ENCODE results near the gene CADM4.

GRCh38 chr19:43596842-43597461 lies 42.7 kb downstream of the CADM4 start:
- TF ChIP-seq, protein P1, sequence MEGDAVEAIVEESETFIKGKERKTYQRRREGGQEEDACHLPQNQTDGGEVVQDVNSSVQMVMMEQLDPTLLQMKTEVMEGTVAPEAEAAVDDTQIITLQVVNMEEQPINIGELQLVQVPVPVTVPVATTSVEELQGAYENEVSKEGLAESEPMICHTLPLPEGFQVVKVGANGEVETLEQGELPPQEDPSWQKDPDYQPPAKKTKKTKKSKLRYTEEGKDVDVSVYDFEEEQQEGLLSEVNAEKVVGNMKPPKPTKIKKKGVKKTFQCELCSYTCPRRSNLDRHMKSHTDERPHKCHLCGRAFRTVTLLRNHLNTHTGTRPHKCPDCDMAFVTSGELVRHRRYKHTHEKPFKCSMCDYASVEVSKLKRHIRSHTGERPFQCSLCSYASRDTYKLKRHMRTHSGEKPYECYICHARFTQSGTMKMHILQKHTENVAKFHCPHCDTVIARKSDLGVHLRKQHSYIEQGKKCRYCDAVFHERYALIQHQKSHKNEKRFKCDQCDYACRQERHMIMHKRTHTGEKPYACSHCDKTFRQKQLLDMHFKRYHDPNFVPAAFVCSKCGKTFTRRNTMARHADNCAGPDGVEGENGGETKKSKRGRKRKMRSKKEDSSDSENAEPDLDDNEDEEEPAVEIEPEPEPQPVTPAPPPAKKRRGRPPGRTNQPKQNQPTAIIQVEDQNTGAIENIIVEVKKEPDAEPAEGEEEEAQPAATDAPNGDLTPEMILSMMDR (IDR thresholded peaks at IDR 0.05) = no peak
- no peak for TF ChIP-seq POLR2A (IDR thresholded peaks at IDR 0.05)

All from breast epithelium (tissue), 3 donors.